ENCODE measurements around the gene CCDC18. TPM values are rescaled to one million over a fixed set of nuclear protein-coding genes. Genes with fewer than 3 reads are reported as not detected.
"Not testable (repeated sequence)": the region's sequence is repeated elsewhere in the genome, so short reads cannot be mapped to it uniquely, and the experiment has no call there.

CCDC18 gene
- total RNA-seq, 2 donors from 2014 or later, result 13.8 to 23.8 TPM

DNA sequence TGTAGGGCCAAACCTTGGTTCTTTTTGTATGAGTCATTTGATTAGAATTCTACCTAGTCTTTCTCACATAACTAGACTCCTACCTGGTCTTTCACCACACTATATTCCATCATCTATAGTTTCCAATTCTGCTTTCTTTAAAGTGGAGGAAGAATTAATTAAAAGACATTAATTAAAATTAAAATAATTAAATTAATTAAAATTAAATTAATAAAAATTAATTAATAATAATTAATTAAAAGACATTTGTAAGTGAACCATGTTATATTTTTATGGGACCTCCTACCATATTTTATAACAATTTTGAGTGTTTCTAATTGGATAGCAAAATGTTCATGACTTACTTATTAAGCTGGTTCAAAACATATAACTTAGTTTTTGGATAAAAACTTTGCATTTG is 77.4 kb downstream of the CCDC18 start:
- H3K4me1 ChIP-seq (ENCODE audit: control insufficient read depth, insufficient read depth, low read length), result no peaks in the 10 kb centered on the region
- Mint-ChIP-seq H3K27ac (no peak overlapping the region), H3K36me3 (ENCODE audit: low read depth) (peaks cover 33% of the 10 kb centered on the region), H3K4me3 (no peak overlapping the region), H3K9me3 (peaks cover 26% of the 10 kb centered on the region), H3K4me1 (no peaks in the 10 kb centered on the region), H3K27me3 (ENCODE audit: insufficient read depth) (no peaks in the 10 kb centered on the region)
- H3K9me3 ChIP-seq (ENCODE audit: control insufficient read depth, low read length), result peaks cover 25% of the 10 kb centered on the region
- TF ChIP-seq CTCF (conservative IDR thresholded peaks at IDR 0.05), result no peak
- DNase-seq, result no peak
- H3K9ac ChIP-seq (ENCODE audit: extremely low read depth, low read length, poor library complexity, severe bottlenecking), result no peak overlapping the region
- H3K36me3 ChIP-seq (ENCODE audit: control insufficient read depth, insufficient read depth, low read length), result peaks cover 48% of the 10 kb centered on the region
- H3K27me3 ChIP-seq (ENCODE audit: control insufficient read depth, insufficient read depth, low read length, poor library complexity, severe bottlenecking), result no peaks in the 10 kb centered on the region
- no peak overlapping the region for H3K27ac ChIP-seq (ENCODE audit: low read depth, low read length)
- H3K4me3 ChIP-seq (ENCODE audit: low read length), result no peak overlapping the region

- Histone ChIP-seq H3K9me3 (ENCODE audit: control insufficient read depth, low read length) (peaks cover 53% of the 10 kb centered on the region), H3K36me3 (ENCODE audit: control insufficient read depth, insufficient read depth, low read length) (peaks cover 71% of the 10 kb centered on the region)
- H3K4me3 Mint-ChIP-seq; H3K4me1 ChIP-seq (ENCODE audit: control insufficient read depth, insufficient read depth, low read length); H3K9ac ChIP-seq (ENCODE audit: extremely low read depth, low read length, poor library complexity, severe bottlenecking); H3K27ac Mint-ChIP-seq; DNase-seq; H3K4me1 Mint-ChIP-seq; H3K4me3 ChIP-seq (ENCODE audit: low read length); H3K27me3 Mint-ChIP-seq (ENCODE audit: insufficient read depth); H3K27me3 ChIP-seq (ENCODE audit: control insufficient read depth, insufficient read depth, low read length, poor library complexity, severe bottlenecking); H3K27ac ChIP-seq (ENCODE audit: low read depth, low read length): not testable (repeated sequence)
- WGBS, 2 experiments (ENCODE audit: insufficient coverage in 1 of 2, insufficient read length in 1 of 2), result 89% methylated on average over 1 of the region's 3 CpGs; no CpG with 5 or more reads in 1 of the 2 experiments
- Mint-ChIP-seq H3K9me3 (peaks cover 48% of the 10 kb centered on the region), H3K36me3 (ENCODE audit: low read depth) (peaks cover 57% of the 10 kb centered on the region)
These were observed 80.2 kb downstream of the CCDC18 start for GRCh38 chr1:93260726-93261125.

DNA sequence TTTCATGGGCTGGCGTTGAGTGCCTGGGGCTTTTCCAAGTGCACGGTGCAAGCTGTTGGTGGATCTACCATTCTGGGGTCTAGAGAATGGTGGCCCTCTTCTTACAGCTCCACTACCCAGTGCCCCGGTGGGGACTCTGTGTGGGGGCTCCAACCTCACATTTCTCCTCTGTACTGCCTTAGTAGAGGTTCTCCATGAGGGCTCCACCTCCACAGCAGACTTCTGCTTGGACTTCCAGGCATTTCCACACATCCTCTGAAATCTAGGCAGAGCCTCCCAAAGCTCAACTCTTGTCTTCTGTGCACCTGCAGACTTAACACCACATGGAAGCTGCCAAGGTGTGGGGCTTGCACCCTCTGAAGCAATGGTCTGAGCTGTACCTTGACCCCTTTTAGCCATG is 82.1 kb downstream of the CCDC18 start:
- peaks cover 65% of the 10 kb centered on the region for H3K9me3 Mint-ChIP-seq
- H3K4me3 Mint-ChIP-seq, result no peak overlapping the region
- no peaks in the 10 kb centered on the region for H3K4me1 ChIP-seq (ENCODE audit: control insufficient read depth, insufficient read depth, low read length)
- H3K27ac Mint-ChIP-seq, result no peak overlapping the region
- H3K4me1 Mint-ChIP-seq, result no peaks in the 10 kb centered on the region
- H3K9ac ChIP-seq (ENCODE audit: extremely low read depth, low read length, poor library complexity, severe bottlenecking), result no peak overlapping the region
- H3K27me3 Mint-ChIP-seq (ENCODE audit: insufficient read depth), result peaks cover 1% of the 10 kb centered on the region
- 94% methylated on average over 3 of the region's 3 CpGs for WGBS, 2 experiments (ENCODE audit: insufficient coverage in 1 of 2, insufficient read length in 1 of 2)
- DNase-seq, result no peak
- no peak overlapping the region for H3K27ac ChIP-seq (ENCODE audit: low read depth, low read length)
- H3K4me3 ChIP-seq (ENCODE audit: low read length), result no peak overlapping the region
- H3K9me3 ChIP-seq (ENCODE audit: control insufficient read depth, low read length), result peaks cover 57% of the 10 kb centered on the region
- H3K36me3 ChIP-seq (ENCODE audit: control insufficient read depth, insufficient read depth, low read length), result peaks cover 61% of the 10 kb centered on the region
- no peaks in the 10 kb centered on the region for H3K27me3 ChIP-seq (ENCODE audit: control insufficient read depth, insufficient read depth, low read length, poor library complexity, severe bottlenecking)
- peaks cover 76% of the 10 kb centered on the region for H3K36me3 Mint-ChIP-seq (ENCODE audit: low read depth)
- no peak for TF ChIP-seq CTCF (conservative IDR thresholded peaks at IDR 0.05)

DNA sequence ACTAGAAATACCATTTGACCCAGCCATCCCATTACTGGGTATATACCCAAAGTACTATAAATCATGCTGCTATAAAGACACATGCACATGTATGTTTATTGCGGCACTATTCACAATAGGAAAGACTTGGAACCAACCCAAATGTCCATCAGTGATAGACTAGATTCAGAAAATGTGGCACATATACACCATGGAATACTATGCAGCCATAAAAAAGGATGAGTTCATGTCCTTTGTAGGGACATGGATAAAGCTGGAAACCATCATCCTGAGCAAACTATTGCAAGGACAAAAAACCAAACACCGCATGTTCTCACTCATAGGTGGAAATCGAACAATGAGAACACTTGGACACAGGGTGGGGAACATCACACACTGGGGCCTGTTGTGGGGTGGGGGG is 88.4 kb downstream of the CCDC18 start:
- not testable (repeated sequence) for H3K9ac ChIP-seq (ENCODE audit: extremely low read depth, low read length, poor library complexity, severe bottlenecking)
- 100% methylated on average over 2 of the region's 3 CpGs; no CpG with 5 or more reads in 1 of the 2 experiments for WGBS, 2 experiments (ENCODE audit: insufficient coverage in 1 of 2, insufficient read length in 1 of 2)

GRCh38 chr1:93275262-93275633 is 94.7 kb downstream of the CCDC18 start:
- H3K4me1 ChIP-seq (ENCODE audit: control insufficient read depth, insufficient read depth, low read length); H3K9ac ChIP-seq (ENCODE audit: extremely low read depth, low read length, poor library complexity, severe bottlenecking); H3K4me3 ChIP-seq (ENCODE audit: low read length); H3K9me3 Mint-ChIP-seq; H3K9me3 ChIP-seq (ENCODE audit: control insufficient read depth, low read length); H3K4me3 Mint-ChIP-seq; H3K27me3 ChIP-seq (ENCODE audit: control insufficient read depth, insufficient read depth, low read length, poor library complexity, severe bottlenecking); DNase-seq; H3K27me3 Mint-ChIP-seq (ENCODE audit: insufficient read depth); H3K27ac ChIP-seq (ENCODE audit: low read depth, low read length); H3K27ac Mint-ChIP-seq; H3K36me3 ChIP-seq (ENCODE audit: control insufficient read depth, insufficient read depth, low read length): not testable (repeated sequence)
- 91% methylated on average over 3 of the region's 3 CpGs; no CpG with 5 or more reads in 1 of the 2 experiments for WGBS, 2 experiments (ENCODE audit: insufficient coverage in 1 of 2, insufficient read length in 1 of 2)
- H3K36me3 Mint-ChIP-seq (ENCODE audit: low read depth), result peaks cover 12% of the 10 kb centered on the region
- peaks cover 14% of the 10 kb centered on the region for H3K4me1 Mint-ChIP-seq

More for the DNA sequence above, 88.4 kb downstream of the CCDC18 start:
- Mint-ChIP-seq H3K9me3 (peaks cover 35% of the 10 kb centered on the region), H3K36me3 (ENCODE audit: low read depth) (peaks cover 47% of the 10 kb centered on the region)
- not testable (repeated sequence) for DNase-seq; H3K27ac ChIP-seq (ENCODE audit: low read depth, low read length); H3K27me3 Mint-ChIP-seq (ENCODE audit: insufficient read depth); H3K27ac Mint-ChIP-seq; H3K4me3 ChIP-seq (ENCODE audit: low read length); H3K4me3 Mint-ChIP-seq; H3K4me1 ChIP-seq (ENCODE audit: control insufficient read depth, insufficient read depth, low read length); H3K4me1 Mint-ChIP-seq; H3K27me3 ChIP-seq (ENCODE audit: control insufficient read depth, insufficient read depth, low read length, poor library complexity, severe bottlenecking)
- H3K9me3 ChIP-seq (ENCODE audit: control insufficient read depth, low read length), result peaks cover 22% of the 10 kb centered on the region
- H3K36me3 ChIP-seq (ENCODE audit: control insufficient read depth, insufficient read depth, low read length), result peaks cover 20% of the 10 kb centered on the region
